Gastrocnemius medialis (tissue), 4 donors: Measurements from ENCODE around the gene KRTAP9-7.

Experiments
- POLR2A ChIP-seq, 2 donors: fragments of 450-650 bp; IDR thresholded peaks; one replicate each; pipeline ENCODE4 v1.6.1; 2017; ENCODE audit warnings: antibody characterized with exemption in 2 of 2, mild to moderate bottlenecking in 2 of 2, moderate library complexity in 2 of 2
- TF ChIP-seq, protein P1 (sequence below), 5 experiments: fragments of 450-650 bp in 3 of 5; fragments of 200-600 bp in 2 of 5; sonication (generic) in 2 of 5; IDR thresholded peaks in 4 of 5; conservative IDR thresholded peaks in 1 of 5; 1 replicate in 4 of 5; 2 replicates in 1 of 5; pipeline ENCODE4 v1.5.1; 2016 to 2019; ENCODE audit warnings: antibody characterized with exemption in 5 of 5, mild to moderate bottlenecking in 3 of 5, moderate library complexity in 3 of 5

DNA sequence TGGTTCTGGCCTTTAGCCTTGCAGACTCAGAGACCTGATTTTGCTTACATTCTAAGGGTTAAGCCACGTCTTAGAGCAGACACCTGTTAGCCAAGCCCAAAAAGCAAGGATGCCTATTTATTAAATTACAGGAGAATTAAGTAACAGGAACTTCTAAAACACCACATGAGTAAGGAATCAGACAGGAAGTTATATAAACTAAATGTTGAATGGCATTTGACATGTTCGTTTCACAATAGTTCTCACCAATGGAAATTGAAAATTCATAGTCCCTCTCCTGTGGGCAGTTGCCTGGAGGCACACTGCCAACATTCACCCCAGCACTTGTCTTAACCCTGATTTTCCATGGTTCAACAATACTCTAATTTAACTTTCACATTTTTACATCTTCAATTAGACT lies 9.0 kb downstream of the KRTAP9-7 start:
- TF ChIP-seq, protein P1, sequence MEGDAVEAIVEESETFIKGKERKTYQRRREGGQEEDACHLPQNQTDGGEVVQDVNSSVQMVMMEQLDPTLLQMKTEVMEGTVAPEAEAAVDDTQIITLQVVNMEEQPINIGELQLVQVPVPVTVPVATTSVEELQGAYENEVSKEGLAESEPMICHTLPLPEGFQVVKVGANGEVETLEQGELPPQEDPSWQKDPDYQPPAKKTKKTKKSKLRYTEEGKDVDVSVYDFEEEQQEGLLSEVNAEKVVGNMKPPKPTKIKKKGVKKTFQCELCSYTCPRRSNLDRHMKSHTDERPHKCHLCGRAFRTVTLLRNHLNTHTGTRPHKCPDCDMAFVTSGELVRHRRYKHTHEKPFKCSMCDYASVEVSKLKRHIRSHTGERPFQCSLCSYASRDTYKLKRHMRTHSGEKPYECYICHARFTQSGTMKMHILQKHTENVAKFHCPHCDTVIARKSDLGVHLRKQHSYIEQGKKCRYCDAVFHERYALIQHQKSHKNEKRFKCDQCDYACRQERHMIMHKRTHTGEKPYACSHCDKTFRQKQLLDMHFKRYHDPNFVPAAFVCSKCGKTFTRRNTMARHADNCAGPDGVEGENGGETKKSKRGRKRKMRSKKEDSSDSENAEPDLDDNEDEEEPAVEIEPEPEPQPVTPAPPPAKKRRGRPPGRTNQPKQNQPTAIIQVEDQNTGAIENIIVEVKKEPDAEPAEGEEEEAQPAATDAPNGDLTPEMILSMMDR (IDR thresholded peaks at IDR 0.05 in 4 of 5, conservative IDR thresholded peaks at IDR 0.05 in 1 of 5), result no peak
- TF ChIP-seq POLR2A (IDR thresholded peaks at IDR 0.05), result no peak
